ENCODE results near the gene FLNC. TPM values are rescaled to one million over a fixed set of nuclear protein-coding genes. Genes with fewer than 3 reads are reported as not detected.
A peak's percentile ranks its signal among the peaks of the same experiment; 100 is the strongest.

FLNC gene
- total and polyA plus RNA-seq, 9 of the 15 experiments (the other 6 are each of a cell fraction or from before 2014, with no cell fraction given), result 0.90 to 155 (median 28.8) TPM

DNA sequence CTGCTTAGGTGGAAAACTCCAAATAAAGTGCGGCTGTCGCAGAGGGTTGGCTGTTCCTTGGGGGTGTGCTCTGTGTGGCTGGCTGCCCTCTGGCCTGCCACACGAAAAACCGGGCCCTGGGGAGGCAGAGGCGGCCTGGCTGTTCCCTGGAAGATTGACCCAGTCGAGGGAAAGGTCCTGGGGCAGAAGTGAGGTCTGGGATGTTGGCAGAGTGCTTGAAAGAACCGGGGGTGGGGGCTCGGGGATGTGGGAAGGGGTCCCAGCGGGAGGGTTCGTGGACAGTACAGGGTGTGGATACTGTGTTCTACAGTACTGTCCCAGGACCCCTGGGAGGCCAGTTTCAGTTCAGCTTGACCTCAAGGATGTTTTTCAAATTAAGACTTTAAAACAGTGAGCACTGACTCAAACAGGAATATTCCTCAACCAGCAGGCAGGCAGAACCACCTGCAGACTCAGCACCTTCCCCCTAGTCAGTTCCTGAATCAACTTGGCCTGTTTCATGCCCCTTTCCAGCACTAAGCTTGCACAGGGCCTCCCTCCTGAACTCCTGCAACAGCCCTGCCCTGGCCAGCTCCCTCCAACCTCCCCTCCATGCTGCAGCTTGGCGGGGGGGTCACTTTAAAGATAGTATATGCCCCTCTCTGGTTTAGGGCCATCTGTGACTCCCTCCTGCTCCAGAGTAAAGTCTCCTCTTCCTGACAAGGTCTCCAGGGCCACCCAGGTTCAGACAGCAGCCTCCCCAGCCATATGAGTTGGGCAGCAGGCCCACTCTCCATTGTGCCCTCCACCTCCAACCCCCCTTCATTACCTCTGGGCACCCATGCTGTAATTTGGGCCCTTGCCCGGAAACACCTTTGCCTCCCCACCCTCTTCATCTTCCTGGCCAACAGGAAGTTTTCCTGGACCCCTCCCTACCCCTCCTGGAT, 29.3 kb downstream of the FLNC start (continued):
- TF ChIP-seq, protein P1, sequence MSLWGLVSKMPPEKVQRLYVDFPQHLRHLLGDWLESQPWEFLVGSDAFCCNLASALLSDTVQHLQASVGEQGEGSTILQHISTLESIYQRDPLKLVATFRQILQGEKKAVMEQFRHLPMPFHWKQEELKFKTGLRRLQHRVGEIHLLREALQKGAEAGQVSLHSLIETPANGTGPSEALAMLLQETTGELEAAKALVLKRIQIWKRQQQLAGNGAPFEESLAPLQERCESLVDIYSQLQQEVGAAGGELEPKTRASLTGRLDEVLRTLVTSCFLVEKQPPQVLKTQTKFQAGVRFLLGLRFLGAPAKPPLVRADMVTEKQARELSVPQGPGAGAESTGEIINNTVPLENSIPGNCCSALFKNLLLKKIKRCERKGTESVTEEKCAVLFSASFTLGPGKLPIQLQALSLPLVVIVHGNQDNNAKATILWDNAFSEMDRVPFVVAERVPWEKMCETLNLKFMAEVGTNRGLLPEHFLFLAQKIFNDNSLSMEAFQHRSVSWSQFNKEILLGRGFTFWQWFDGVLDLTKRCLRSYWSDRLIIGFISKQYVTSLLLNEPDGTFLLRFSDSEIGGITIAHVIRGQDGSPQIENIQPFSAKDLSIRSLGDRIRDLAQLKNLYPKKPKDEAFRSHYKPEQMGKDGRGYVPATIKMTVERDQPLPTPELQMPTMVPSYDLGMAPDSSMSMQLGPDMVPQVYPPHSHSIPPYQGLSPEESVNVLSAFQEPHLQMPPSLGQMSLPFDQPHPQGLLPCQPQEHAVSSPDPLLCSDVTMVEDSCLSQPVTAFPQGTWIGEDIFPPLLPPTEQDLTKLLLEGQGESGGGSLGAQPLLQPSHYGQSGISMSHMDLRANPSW (CRISPR knock-in tag; IDR thresholded peaks at IDR 0.05), result no peak
- TF ChIP-seq, protein P2, sequence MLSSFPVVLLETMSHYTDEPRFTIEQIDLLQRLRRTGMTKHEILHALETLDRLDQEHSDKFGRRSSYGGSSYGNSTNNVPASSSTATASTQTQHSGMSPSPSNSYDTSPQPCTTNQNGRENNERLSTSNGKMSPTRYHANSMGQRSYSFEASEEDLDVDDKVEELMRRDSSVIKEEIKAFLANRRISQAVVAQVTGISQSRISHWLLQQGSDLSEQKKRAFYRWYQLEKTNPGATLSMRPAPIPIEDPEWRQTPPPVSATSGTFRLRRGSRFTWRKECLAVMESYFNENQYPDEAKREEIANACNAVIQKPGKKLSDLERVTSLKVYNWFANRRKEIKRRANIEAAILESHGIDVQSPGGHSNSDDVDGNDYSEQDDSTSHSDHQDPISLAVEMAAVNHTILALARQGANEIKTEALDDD (IDR thresholded peaks at IDR 0.05), result no peak
- TF ChIP-seq HLTF (IDR thresholded peaks at IDR 0.05) (no peak), ZNF431 (CRISPR knock-in tag; IDR thresholded peaks at IDR 0.05) (0 out of 2 replicates have a peak, but pooled peaks have one; percentile 43), ZNF274 (IDR thresholded peaks at IDR 0.05; ENCODE audit: borderline replicate concordance, low read depth, low read length) (0 out of 2 replicates have a peak, but pooled peaks have one; percentile 32), TCF7 (IDR thresholded peaks at IDR 0.05; ENCODE audit: borderline replicate concordance) (no peak), FOSL1 (tag; conservative IDR thresholded peaks at IDR 0.05) (no peak), SIX5 (IDR thresholded peaks at IDR 0.05; ENCODE audit: borderline replicate concordance in 1 of 2, insufficient read depth in 1 of 2, low read depth in 1 of 2, low read length in 2 of 2) (no peak), HSF4 (CRISPR knock-in tag; IDR thresholded peaks at IDR 0.05; ENCODE audit: borderline replicate concordance) (no peak), GATA2 (CRISPR knock-in tag; IDR thresholded peaks at IDR 0.05) (no peak), RCOR1 (IDR thresholded peaks at IDR 0.05; ENCODE audit: borderline replicate concordance in 1 of 2, low read depth in 2 of 2, low read length in 2 of 2) (no peak; a peak in 1 of 4 replicates), CBX1 (IDR thresholded peaks at IDR 0.05; ENCODE audit: low read depth) (peak; percentile 8; the same call in 1 of the 2 replicates), NRF1 (conservative IDR thresholded peaks at IDR 0.05 in 1 of 2, IDR thresholded peaks at IDR 0.05 in 1 of 2) (0 out of 4 replicates have a peak, but pooled peaks of 1 of the 2 experiments have one; percentile 11), CREM (IDR thresholded peaks at IDR 0.05; ENCODE audit: low read depth) (no peak), KHSRP (IDR thresholded peaks at IDR 0.05) (no peak), MECOM (CRISPR knock-in tag; IDR thresholded peaks at IDR 0.05) (no peak), SMAD1 (IDR thresholded peaks at IDR 0.05; ENCODE audit: low read depth, low read length, partially characterized antibody) (no peak)
- TF ChIP-seq, protein P3, sequence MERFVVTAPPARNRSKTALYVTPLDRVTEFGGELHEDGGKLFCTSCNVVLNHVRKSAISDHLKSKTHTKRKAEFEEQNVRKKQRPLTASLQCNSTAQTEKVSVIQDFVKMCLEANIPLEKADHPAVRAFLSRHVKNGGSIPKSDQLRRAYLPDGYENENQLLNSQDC (CRISPR knock-in tag; IDR thresholded peaks at IDR 0.05), result no peak
- TF ChIP-seq, protein P4, sequence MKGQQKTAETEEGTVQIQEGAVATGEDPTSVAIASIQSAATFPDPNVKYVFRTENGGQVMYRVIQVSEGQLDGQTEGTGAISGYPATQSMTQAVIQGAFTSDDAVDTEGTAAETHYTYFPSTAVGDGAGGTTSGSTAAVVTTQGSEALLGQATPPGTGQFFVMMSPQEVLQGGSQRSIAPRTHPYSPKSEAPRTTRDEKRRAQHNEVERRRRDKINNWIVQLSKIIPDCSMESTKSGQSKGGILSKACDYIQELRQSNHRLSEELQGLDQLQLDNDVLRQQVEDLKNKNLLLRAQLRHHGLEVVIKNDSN (CRISPR knock-in tag; IDR thresholded peaks at IDR 0.05), result no peak
- TF ChIP-seq, protein P5, sequence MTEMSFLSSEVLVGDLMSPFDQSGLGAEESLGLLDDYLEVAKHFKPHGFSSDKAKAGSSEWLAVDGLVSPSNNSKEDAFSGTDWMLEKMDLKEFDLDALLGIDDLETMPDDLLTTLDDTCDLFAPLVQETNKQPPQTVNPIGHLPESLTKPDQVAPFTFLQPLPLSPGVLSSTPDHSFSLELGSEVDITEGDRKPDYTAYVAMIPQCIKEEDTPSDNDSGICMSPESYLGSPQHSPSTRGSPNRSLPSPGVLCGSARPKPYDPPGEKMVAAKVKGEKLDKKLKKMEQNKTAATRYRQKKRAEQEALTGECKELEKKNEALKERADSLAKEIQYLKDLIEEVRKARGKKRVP (CRISPR knock-in tag; IDR thresholded peaks at IDR 0.05), result 0 out of 2 replicates have a peak, but pooled peaks have one; percentile 17
